Sciatic nerve (tissue), 2 donors: ENCODE measurements around the gene GATC. TPM values are rescaled to one million over a fixed set of nuclear protein-coding genes. Genes with fewer than 3 reads are reported as not detected.
"Not testable (repeated sequence)": the region's sequence is repeated elsewhere in the genome, so short reads cannot be mapped to it uniquely, and the experiment has no call there.

Source experiments
- ATAC-seq: fragments of 200-7000 bp; cut with Tn5 transposase; one replicate; pipeline ENCODE4 v1.9.1; 2020; ENCODE audit warnings: mild to moderate bottlenecking, moderate library complexity
- DNase-seq: peaks from one replicate; pipeline ENCODE4 v3.0.0-alpha.2; 2020; ENCODE audit warnings: low spot score
- intact Hi-C: fragments of 100-400 bp; cut with DNase I; formaldehyde crosslinking; loops from one replicate; pipeline ENCODE4 v1.14.2; 2022
- total RNA-seq: library from RNA; stranded (reverse); fragmentation: NEBNext Ultra II Directional; extraction: Animal tissue kit (Norgen Biotek cat#: 25700); gene quantifications from one replicate; pipeline ENCODE4 v1.2.1, GENCODE V29; 2021
- donor health status: DM: no; HTN: no; CAD: no.
- donor health status: DM: no; HTN: no; CAD: no.

The GATC gene
- total RNA-seq, 1 donor from 2014 or later: 26.6 TPM

DNA sequence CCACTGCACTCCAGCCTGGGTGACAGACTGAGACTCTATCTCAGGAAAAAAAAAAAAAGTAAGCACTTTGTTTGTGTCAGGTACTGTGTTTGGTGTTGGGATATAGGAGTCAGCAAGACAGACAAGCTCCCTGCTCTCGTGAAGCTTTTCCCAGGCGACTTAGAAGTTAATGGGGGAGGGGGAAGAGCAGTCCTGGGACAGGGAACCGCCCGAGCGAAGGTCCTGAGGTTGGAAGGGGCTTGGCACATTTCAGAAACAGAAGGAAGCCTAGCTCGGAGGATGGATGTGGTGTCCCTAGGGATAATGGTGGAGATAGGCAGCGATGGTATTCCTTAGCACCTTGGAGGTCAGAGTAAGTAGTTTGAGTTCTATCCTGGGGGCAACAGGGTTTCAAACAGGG is 16.9 kb upstream of the GATC start:
- DNase-seq (no peak), ATAC-seq (no peak)
- intact Hi-C loops: no loop called here

DNA sequence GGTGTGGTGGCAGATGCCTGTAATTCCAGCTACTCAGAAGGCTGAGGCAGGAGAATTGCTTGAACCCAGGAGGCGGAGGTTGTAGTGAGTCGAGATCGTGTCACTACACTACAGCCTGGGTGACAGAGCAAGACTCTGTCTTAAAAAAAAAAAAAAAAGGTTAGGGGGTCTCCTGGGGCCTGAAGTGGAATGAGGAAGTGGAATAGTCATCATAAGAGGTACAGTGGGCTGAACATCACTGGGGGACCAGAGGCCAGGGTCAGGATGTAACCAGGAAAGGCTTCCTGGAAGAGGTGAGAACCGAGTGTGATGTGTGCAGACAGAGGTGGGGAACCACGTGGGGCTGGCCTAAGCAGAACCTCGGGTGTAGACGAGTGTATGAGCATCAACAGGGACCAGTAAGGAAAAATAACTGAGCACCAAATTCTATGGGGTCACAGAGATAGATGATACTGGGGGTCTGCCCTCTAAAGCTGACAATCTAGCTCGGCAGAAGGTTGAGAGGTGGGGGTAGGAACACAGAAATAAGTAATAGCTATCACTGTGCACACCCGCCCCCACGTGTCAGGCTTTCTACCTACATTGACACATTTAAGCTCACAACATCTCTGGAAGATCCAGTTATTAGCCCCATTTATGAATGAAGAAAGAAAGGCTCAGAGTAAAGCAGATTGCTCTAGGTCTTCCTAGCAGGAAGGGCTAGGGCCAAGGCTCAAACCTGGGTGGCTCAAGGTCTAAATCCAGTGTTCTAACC is 13.3 kb upstream of the GATC start:
- intact Hi-C loops: loop anchor here (5.0 kb wide), 1 partner anchor 76 kb away; no protein-coding TSS in a partner anchor
- no peak for DNase-seq
- no peak for ATAC-seq

DNA sequence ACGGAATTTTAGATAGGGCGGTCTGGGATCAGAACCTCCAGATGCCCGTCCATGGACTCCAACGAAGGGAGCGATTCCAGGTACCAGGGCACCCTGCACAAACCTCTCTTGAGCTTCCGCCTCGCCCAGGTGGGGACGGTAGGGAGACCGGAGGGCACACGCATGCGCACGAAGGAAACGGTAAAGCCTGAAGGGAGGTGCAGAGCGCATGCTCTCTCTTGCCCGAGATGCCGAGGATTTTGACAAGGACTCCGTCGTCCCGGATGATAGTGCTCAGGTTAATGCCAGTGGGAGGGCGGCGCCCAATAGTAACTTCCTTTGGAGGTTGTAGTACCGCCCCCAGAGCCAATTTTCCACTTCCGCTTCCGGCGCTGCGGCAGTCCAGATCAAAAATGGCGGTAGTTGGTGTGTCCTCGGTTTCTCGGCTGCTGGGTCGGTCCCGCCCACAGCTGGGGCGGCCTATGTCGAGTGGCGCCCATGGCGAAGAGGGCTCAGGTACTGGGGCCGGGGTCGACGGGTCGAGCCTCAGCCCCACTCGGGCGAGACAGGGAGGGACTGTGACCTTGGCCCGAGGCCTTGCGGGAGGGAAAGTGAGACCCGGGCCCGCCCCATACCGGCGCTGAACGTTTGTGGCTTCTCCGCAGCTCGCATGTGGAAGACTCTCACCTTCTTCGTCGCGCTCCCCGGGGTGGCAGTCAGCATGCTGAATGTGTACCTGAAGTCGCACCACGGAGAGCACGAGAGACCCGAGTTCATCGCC is 8.3 kb upstream of the GATC start, which contains the start of gene COX6A1:
Gene COX6A1, plus strand, starts transcription at position 379 of the 760 bp plus-strand sequence. Its CDS starts 14 bp downstream, at position 393.
- ATAC-seq (peak; percentile 98), DNase-seq (peak; percentile 94)
- intact Hi-C loops: no loop called here

DNA sequence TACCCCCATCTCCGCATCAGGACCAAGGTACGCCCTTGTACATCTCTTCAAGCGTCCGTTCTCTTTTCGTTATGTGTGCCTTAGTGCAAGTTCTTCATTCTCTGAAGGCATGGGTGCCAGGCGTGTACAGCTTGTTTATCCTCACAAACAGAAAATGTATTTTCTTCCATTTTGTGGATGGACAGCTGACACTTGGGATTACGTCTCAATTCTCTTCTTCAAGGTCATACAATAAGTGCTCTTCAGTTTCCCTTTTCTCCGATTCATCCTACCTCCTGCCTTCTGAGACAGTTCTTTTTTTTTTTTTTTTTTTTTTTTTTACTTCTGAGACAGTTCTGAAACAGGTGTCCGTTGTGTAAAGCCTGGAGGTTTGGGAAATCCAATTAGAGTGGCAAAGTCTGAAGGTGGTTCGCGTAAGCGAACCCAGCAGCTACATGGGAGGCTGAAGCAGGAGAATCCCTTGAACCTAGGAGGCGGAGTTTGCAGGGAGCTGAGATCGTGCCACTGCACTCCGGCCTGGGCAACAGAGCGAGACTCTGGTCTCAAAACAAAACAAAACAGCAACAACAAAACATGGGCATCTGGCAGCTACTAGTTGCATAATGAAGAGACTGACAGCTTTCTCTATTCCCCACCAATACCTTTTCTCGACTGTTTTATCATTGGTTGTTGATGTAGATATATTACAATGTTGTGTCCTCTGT is 7.6 kb upstream of the GATC start:
- ATAC-seq: peak; percentile 3
- no peak for DNase-seq
- intact Hi-C loops: no loop called here

DNA sequence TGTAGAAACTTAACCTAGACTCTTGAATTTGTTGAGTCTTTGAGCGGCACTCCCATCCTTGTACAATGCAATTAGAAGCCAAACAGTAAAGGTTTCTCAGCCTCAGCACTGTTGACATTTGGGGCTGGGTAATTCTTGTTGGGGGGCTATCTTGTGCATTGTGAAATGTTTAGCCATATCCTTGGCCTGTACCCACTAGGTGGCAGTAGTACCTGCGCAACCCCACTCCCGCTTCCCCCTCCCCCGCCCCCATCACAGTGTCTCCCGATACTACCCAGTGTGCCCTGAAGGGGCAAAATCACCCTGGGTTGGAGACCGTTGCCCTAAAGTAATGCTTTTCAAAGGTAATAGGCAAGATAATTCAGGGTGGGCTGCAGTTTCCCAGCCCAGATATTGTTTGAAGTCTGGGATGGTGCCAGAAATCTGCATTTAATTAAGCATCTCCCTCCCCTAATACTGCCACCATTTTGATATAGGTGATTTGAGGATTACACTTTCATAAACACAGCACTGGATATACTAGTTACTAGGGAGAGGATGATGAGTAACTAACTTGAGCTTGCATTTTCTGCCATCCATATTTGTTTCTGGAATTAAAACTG is 6.5 kb upstream of the GATC start:
- ATAC-seq (peak; percentile 21), DNase-seq (no peak)
- intact Hi-C loops: no loop called here

DNA sequence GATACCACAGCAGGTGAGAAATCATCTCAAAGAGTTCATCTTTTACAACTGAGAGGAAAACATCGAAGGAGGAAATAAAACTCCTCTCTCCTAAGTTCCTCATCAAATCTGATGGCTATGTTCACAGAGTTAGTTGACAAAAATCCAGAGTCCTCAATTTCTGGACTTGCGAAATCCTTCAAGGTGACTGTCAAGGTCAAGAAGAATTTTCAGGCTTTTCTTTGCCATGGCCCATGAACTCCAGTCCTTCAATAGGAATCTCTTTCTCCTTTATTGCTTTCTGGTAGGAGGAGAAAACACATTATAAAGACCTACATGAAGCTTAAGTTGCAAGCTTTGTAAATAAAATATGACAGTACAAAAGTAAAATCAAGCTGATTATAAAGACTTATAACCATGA is 1.6 kb upstream of the GATC start:
- no peak for DNase-seq
- intact Hi-C loops: no loop called here
- ATAC-seq: no peak

DNA sequence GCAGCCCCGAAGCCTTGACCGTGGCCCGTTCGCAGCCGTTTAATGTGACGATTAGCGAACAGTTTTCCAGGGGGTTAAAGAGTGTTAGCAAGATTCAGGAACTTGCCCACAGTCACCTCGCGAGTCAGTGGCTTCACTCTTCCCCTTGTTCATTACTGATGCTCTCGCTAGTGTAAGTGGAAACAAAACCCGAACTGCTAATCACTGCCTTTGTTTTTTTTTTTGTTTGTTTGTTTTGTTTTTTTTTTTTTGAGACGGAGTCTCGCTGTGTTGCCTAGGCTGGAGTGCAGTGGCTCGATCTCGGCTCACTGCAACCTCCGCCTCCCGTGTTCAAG is 567 bp downstream of the GATC start:
- intact Hi-C loops, ATAC-seq, DNase-seq: not testable (repeated sequence)

DNA sequence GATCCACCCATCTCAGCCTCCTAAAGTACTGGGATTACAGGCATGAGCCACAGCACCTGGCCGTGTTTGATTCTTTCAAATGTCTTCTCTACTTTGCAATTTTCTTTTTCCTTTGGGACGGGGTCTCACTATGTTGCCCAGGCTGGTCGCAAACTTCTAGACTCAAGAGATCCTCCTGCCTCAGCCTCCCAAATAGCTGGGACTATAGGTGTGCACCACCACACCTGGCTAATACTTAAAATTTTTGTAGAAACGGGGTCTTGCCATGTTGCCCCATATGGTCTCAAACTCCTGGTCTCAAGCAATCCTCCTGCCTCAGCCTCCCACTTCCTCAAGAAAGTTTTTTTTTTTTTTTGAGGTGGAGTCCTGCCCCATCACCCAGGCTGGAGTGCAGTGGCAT is 1.7 kb downstream of the GATC start:
- DNase-seq (no peak), ATAC-seq (no peak)
- intact Hi-C loops: no loop called here

DNA sequence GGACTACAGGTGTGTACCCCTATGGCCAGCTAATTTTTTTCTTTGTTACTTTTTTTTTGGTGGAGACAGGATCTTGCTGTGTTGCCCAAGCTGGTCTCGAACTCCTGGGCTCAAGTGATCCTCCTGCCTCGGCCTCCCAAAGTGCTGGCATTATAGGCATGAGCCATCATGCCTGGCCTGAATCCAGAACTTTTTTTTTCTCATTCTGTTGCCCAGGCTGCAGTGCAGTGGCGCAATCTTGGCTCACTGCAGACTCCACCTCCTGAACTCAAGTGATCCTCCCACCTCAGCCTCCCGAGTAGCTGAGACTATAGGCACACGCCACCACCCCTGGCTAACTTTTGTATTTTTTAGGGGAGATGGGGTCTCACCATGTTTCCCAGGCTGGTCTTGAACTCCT is 6.3 kb downstream of the GATC start:
- intact Hi-C loops: not testable (repeated sequence)

DNA sequence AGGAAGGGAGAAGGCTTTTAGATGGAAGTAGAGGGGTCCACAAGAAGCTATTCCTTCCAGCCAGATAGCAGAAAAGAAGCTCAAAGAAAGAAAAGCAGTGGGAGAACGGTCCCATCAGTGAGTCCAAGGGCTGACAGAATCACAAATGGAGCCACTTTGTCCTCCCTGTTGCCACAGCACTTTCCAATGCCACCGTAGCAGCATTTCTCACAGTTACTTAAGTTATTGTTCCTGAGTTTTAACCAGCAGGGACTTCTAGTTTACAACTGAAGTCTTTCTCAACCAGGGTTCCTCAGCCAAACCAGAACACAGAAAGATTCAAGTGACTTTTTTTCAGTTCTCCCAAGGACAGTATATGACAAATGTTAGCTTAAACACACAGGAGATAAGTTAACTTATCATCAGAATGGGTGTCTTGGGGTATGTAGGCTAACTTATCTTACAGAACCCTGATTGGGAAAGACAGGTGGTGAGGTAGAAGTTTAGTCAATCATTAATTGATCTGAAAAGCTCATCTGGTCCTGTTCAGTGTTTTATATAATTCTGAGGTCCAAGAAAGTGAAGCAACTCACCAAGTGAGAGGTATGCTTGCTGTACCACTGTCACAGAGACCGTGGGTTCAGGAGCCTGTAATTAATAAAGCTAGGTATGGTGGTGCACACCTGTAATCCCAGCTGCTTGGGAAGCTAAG is 7.0 kb downstream of the GATC start:
- intact Hi-C loops: no loop called here
- DNase-seq (no peak), ATAC-seq (no peak)

More for the DNA sequence above, 6.3 kb downstream of the GATC start:
- DNase-seq, ATAC-seq: not testable (repeated sequence)

DNA sequence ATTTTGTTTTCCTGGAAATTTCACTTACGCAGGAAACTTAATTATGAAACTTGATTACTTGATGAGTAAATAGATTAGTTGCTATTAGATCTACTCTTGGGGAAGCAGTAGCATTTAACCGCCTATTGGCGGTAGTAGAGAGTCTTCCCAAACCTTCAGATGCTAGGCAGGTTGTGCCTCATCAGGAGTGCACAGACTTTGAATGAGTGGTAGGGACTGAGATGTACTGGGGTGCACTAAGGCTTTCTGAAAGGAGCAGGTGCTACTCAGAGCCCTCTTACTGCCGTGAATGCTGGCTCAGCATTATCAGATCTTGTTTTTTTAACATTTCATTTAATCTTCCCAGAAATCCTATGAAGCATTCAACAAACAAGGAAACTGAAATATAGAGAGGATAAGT is 7.7 kb downstream of the GATC start:
- intact Hi-C loops: no loop called here
- DNase-seq: no peak
- ATAC-seq: no peak

DNA sequence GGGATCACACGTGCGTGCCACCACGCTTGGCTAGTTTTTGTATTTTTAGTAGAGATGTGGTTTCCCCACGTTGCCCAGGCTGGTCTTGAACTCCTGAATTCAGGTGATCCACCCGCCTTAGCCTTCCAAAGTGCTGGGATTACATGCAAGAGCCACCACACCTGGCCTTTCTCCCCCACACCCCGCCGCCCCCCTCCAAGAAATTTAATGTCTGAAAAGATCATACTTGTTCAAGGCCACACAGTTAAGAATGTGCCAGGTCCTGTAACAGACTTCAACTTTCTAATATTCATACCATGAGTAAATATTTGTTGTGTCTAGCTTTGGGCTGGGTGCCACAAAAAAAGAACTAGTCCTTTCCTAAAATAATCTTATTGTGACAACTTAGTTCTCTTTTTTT is 9.1 kb downstream of the GATC start:
- intact Hi-C loops: no loop called here
- no peak for ATAC-seq
- DNase-seq: no peak

DNA sequence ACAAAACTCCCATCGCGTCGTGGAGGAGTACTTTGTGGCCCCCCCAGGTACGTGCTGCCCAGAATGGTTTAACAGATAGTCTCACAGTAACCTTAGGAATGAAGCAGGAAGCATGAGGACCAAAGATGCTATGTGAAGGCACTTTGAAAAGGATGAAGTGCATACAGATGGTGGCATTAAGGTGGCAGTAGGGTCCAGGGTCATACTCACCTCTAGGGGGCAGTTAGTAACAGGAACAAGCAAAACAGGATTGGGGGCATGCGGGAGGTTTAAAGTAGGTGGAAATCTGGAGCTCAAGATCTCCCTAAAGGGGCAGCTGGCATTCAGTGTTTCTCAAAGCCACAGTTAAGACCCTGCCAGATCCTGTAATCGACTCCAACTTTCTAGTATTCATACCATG is 10.9 kb downstream of the GATC start:
- intact Hi-C loops: no loop called here
- no peak for DNase-seq
- no peak for ATAC-seq

DNA sequence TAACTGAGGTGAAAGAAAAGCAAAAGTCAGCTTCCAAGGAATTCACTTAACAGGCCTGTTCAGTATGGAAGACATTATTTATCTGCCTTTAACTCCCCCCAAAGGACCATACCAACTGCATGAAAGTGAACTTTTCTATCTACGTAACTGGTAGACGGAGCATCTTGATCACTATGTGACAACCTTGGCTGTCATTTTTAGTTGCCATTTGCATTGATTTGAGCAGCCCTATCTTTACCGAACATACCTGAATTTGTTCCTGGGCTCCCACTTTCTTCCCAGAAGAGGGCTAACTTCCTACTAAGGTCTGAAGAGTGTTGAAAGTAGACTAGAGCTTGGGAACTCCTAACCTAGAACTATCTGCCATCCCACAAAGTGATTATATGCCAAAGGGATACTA is 13.9 kb downstream of the GATC start:
- no peak for DNase-seq
- no peak for ATAC-seq
- intact Hi-C loops: no loop called here

DNA sequence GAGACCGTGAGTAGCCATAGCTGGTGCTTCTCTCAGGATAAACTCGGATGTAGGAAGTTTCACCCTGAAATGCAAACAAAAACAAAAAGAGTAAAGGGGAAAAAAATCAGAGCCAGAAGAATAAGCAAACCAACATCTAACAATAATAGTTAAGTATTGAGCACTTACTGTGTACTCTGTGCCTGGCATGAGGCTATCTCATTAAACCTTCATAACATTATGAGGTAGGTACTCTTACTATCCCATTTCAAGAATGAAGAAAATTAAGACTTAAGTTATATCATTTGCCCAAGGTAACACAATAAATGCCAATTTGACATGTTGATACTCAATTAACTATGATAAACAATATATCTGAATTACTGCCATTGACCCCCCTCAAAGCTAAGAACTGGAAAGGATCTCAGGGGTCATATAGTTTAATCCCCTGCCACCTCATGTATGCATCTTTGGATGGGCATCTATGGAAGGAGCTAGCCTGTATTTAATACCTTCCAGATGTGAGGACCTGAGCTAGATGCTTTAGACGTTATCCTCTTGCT is 15.9 kb downstream of the GATC start:
- intact Hi-C loops: no loop called here
- ATAC-seq (no peak), DNase-seq (no peak)

DNA sequence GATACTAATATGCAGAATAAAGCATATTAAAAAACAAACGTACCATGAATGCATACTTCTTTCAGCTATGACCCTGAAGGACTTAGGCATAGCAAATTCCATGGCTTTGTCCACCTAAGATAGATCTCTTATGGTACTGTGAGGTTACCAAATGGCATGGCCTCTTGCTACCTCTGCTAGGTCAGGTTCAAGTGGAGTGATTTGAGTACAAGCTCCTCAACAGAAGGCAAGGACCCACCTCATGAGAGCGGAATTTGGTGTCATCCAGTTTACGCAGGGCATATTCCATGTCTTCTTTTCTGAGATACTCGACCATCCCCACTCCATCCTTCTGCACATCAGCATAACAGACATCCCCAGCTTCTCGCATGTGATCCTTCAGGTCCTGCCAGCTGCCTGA is 17.5 kb downstream of the GATC start:
- no peak for ATAC-seq

DNA sequence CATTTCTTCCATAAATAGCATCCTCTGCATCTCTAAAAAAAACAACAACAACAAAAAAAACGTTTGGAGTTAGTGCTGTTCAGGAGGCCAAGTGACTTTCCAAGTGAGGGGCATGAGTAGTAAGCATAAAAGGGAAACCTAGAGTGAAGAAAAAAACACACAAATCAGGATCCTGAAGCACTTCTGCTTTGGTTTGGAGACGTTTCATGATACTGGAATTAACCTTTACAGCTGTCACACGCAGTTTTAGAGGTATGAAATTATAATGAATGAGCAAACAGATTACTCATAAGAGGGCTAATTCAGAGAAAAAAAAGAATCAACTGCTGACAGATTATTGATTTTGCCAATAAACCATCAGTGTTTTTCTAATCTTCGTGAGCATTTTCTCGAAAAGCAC is 19.5 kb downstream of the GATC start:
- intact Hi-C loops: no loop called here
- ATAC-seq (no peak), DNase-seq (no peak)

More for the DNA sequence above, 17.5 kb downstream of the GATC start:
- no peak for DNase-seq
- intact Hi-C loops: no loop called here

DNA sequence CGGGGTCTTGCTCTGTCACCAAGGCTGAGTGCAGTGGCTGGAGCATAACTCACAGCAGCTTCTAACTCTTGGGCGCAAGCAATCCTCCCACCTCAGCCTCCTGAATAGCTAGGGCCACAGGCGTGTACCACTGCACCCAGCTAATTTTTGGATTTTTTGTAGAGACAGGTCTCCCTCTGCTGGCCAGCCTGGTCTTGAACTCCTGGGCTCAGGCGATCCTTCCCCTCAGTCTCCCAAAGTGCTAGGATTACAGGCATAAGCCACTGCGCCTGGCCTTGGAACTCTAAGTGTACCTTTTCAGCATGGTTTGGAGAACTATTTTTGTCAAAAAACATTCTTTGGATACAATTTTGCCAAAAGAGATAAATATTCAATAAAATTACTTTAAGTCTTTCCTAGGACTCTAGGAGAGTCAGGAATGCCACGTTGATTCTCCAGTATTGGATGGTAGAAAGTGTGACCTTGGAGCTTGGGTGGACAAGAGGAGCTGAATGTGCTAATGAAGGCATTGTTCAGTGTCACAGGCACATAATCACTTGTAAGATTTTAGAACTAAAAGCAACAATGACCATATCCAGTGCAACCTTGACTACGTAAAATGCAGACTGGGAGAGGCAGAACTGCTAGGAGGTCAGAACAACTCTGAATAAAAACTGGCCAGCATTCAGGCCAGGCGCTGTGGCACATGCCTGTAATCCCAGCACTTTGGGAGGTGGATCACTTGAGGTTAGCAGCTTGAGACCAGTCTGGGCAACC is 20.5 kb downstream of the GATC start:
- DNase-seq (no peak), ATAC-seq (no peak)
- intact Hi-C loops: no loop called here
